Hematopoietic multipotent progenitor cell (in vitro differentiated cells): Measurements from ENCODE around the gene LRRC36. TPM values are rescaled to one million over a fixed set of nuclear protein-coding genes. Genes with fewer than 3 reads are reported as not detected.

Experiments
- DNase-seq, 3 donors: peaks; one replicate each; pipeline ENCODE4 v3.0.0-alpha.2; 2011 to 2015; ENCODE audit warnings: low read depth in 2 of 3, low spot score in 2 of 3
- total RNA-seq: library from RNA; depleted of rRNA; stranded (reverse); fragments of >200 nt; gene quantifications from one replicate; pipeline ENCODE4 v1.2.3, GENCODE V29; 2012

Gene LRRC36
- total RNA-seq, 1 donor = 0.27 TPM

GRCh38 chr16:67291461-67291860, 35.2 kb upstream of the LRRC36 start:
- DNase-seq = no peak

- no peak for DNase-seq
Measured at GRCh38 chr16:67294171-67294757, 32.4 kb upstream of the LRRC36 start.

- DNase-seq = no peak
Measured at GRCh38 chr16:67294938-67295361, 31.7 kb upstream of the LRRC36 start.

GRCh38 chr16:67296420-67296819, 30.2 kb upstream of the LRRC36 start:
- DNase-seq = no peak

- DNase-seq = no peak
Measured at GRCh38 chr16:67298277-67298676, 28.3 kb upstream of the LRRC36 start.

- DNase-seq = no peak
Measured at GRCh38 chr16:67299269-67299668, 27.3 kb upstream of the LRRC36 start.

GRCh38 chr16:67301080-67301782, 25.4 kb upstream of the LRRC36 start:
- DNase-seq = no peak

GRCh38 chr16:67302076-67302475, 24.5 kb upstream of the LRRC36 start:
- DNase-seq = no peak

GRCh38 chr16:67302970-67303369, 23.6 kb upstream of the LRRC36 start:
- DNase-seq = no peak

- no peak for DNase-seq
Measured at GRCh38 chr16:67304020-67304419, 22.6 kb upstream of the LRRC36 start.

- DNase-seq = no peak
Measured at GRCh38 chr16:67305216-67306071, 21.2 kb upstream of the LRRC36 start.

GRCh38 chr16:67310561-67310960, 16.1 kb upstream of the LRRC36 start:
- no peak for DNase-seq

- no peak for DNase-seq
Measured at GRCh38 chr16:67311607-67312488, 14.8 kb upstream of the LRRC36 start.

GRCh38 chr16:67312719-67313118, 13.9 kb upstream of the LRRC36 start:
- DNase-seq = no peak

GRCh38 chr16:67317853-67318252, 8.8 kb upstream of the LRRC36 start:
- DNase-seq = no peak

- DNase-seq = no peak
Measured at GRCh38 chr16:67326115-67326471, 522 bp upstream of the LRRC36 start.

- no peak for DNase-seq
Measured at GRCh38 chr16:67327743-67328142, 1.1 kb downstream of the LRRC36 start.

- no peak for DNase-seq
Measured at GRCh38 chr16:67329901-67330300, 3.3 kb downstream of the LRRC36 start.

- no peak for DNase-seq
Measured at GRCh38 chr16:67333315-67333714, 6.7 kb downstream of the LRRC36 start.

- no peak for DNase-seq
Measured at GRCh38 chr16:67336116-67336515, 9.5 kb downstream of the LRRC36 start.

- no peak for DNase-seq
Measured at GRCh38 chr16:67336648-67337047, 10.0 kb downstream of the LRRC36 start.
